GM18502 (cell line): ENCODE results near the gene MAPK14.

ENCODE experiments used
- ATAC-seq: cut with Tn5 transposase; IDR thresholded peaks from one replicate; pipeline ENCODE4 v1.9.1; 2021; ENCODE audit warnings: mild to moderate bottlenecking; ENCODE audit not compliant: unreplicated experiment, poor library complexity

The MAPK14 gene

GRCh38 chr6:36098253-36098919, 70.8 kb downstream of the MAPK14 start:
- no peak for ATAC-seq

- ATAC-seq = no peak
Measured at GRCh38 chr6:36098920-36099647, 71.5 kb downstream of the MAPK14 start.

- no peak for ATAC-seq
Measured at GRCh38 chr6:36099869-36100483, 72.4 kb downstream of the MAPK14 start.

GRCh38 chr6:36101691-36102090, 74.1 kb downstream of the MAPK14 start:
- ATAC-seq = no peak

- ATAC-seq = no peak
Measured at GRCh38 chr6:36102853-36103252, 75.2 kb downstream of the MAPK14 start.

GRCh38 chr6:36104836-36105235, 77.2 kb downstream of the MAPK14 start:
- ATAC-seq = no peak

- no peak for ATAC-seq
Measured at GRCh38 chr6:36109092-36109491, 81.5 kb downstream of the MAPK14 start.

- ATAC-seq = no peak
Measured at GRCh38 chr6:36110050-36110449, 82.4 kb downstream of the MAPK14 start.

GRCh38 chr6:36110863-36111262, 83.3 kb downstream of the MAPK14 start:
- ATAC-seq = no peak

GRCh38 chr6:36111526-36111925, 83.9 kb downstream of the MAPK14 start:
- ATAC-seq = no peak

GRCh38 chr6:36113049-36113448, 85.4 kb downstream of the MAPK14 start:
- ATAC-seq = no peak

GRCh38 chr6:36113703-36114102, 86.1 kb downstream of the MAPK14 start:
- ATAC-seq = no peak

GRCh38 chr6:36114798-36115408, 87.3 kb downstream of the MAPK14 start:
- no peak for ATAC-seq

GRCh38 chr6:36115412-36115811, 87.8 kb downstream of the MAPK14 start:
- ATAC-seq = no peak

- ATAC-seq = no peak
Measured at GRCh38 chr6:36116066-36116864, 88.7 kb downstream of the MAPK14 start.

GRCh38 chr6:36116943-36117342, 89.3 kb downstream of the MAPK14 start:
- no peak for ATAC-seq

- no peak for ATAC-seq
Measured at GRCh38 chr6:36117658-36118549, 90.3 kb downstream of the MAPK14 start.

- no peak for ATAC-seq
Measured at GRCh38 chr6:36118550-36119107, 91.0 kb downstream of the MAPK14 start.

- ATAC-seq = no peak
Measured at GRCh38 chr6:36119209-36119608, 91.6 kb downstream of the MAPK14 start.
